Subcutaneous abdominal adipose tissue (tissue), 5 donors: ENCODE data around the gene BTF3.
"Not testable (repeated sequence)": the region's sequence is repeated elsewhere in the genome, so short reads cannot be mapped to it uniquely, and the experiment has no call there.

Experiments used
- H3K27ac ChIP-seq: one replicate; pipeline ENCODE4 v1.7.0; 2013; ENCODE audit warnings: low read depth, mild to moderate bottlenecking, inconsistent platforms, low read length, moderate library complexity
- H3K27me3 ChIP-seq, 5 donors: one replicate each; pipeline ENCODE4 v1.7.0; 2013; ENCODE audit warnings: low read length in 5 of 5, inconsistent platforms in 1 of 5; ENCODE audit not compliant: control insufficient read depth in 5 of 5, insufficient read depth in 4 of 5
- H3K36me3 ChIP-seq, 5 donors: one replicate each; pipeline ENCODE4 v1.7.0; 2013; ENCODE audit warnings: low read length in 5 of 5; ENCODE audit not compliant: control insufficient read depth in 5 of 5, insufficient read depth in 5 of 5
- H3K4me1 ChIP-seq, 5 donors: one replicate each; pipeline ENCODE4 v1.7.0; 2013; ENCODE audit warnings: low read length in 5 of 5, mild to moderate bottlenecking in 3 of 5, moderate library complexity in 1 of 5; ENCODE audit not compliant: control insufficient read depth in 5 of 5, insufficient read depth in 5 of 5
- H3K4me3 ChIP-seq, 5 donors: one replicate each; pipeline ENCODE4 v1.7.0; 2013; ENCODE audit warnings: low read length in 5 of 5, low read depth in 1 of 5
- H3K9ac ChIP-seq, 5 donors: one replicate each; pipeline ENCODE4 v1.7.0; 2013; ENCODE audit warnings: low read length in 5 of 5, mild to moderate bottlenecking in 4 of 5, moderate library complexity in 3 of 5
- H3K9me3 ChIP-seq, 5 donors: one replicate each; pipeline ENCODE4 v1.7.0; 2013; ENCODE audit warnings: low read length in 5 of 5; ENCODE audit not compliant: control insufficient read depth in 5 of 5
- donor health status: healthy.
- donor health status: healthy.
- donor health status: healthy.
- donor health status: healthy.
- donor health status: healthy.

BTF3 gene

DNA sequence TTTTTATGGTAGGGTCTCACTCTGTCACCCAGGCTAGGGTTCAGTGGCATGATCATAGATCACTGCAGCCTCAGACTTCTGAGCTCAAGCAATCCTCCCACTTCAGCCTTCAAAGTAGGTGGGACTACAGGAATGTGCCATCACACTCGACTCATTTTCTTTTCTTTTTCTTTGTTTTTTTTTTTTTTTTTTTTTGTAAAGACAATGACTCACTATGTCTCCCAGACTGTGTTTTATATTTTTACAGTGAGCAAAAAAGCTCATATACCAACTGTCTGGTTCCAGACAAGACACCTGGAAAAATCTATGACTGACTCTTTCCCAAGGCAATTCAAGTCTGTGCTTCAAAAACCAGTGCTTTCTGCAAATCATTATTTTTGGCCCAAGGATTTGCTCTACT lies 38.9 kb upstream of the BTF3 start:
- Histone ChIP-seq H3K36me3 (no peaks in the 10 kb centered on the region), H3K27ac (no peak overlapping the region), H3K27me3 (peaks cover 0 to 16% (median 1%) of the 10 kb centered on the region in 5 donors), H3K9ac (no peak overlapping the region), H3K4me1 (peaks cover 0 to 6% (median 5%) of the 10 kb centered on the region in 5 donors), H3K9me3 (no peaks in the 10 kb centered on the region), H3K4me3 (no peak overlapping the region)

DNA sequence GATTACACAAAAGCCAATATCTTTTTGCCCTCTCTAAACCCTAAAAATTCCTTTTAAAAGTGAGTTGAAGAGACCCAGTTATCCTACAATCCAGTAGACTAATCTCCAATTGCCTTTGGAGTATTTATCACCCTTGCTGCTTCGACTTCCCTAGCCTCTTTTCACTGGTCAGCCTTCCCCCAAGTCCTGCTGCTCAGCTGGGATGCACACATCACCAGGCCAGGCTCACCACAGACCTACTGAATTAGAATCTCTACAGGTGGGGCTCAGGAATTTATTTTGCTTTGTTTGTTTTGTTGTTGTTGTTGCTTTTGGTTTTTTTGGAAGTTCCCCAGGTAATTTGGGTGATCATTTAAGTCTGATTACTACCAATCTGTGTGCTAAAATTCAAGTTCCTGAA lies 38.1 kb upstream of the BTF3 start:
- Histone ChIP-seq H3K9me3 (no peaks in the 10 kb centered on the region), H3K4me1 (peaks cover 0 to 10% (median 5%) of the 10 kb centered on the region in 5 donors), H3K4me3 (no peak overlapping the region), H3K27ac (no peak overlapping the region), H3K27me3 (peaks cover 0 to 16% (median 0%) of the 10 kb centered on the region in 5 donors), H3K9ac (no peak overlapping the region), H3K36me3 (no peaks in the 10 kb centered on the region)

DNA sequence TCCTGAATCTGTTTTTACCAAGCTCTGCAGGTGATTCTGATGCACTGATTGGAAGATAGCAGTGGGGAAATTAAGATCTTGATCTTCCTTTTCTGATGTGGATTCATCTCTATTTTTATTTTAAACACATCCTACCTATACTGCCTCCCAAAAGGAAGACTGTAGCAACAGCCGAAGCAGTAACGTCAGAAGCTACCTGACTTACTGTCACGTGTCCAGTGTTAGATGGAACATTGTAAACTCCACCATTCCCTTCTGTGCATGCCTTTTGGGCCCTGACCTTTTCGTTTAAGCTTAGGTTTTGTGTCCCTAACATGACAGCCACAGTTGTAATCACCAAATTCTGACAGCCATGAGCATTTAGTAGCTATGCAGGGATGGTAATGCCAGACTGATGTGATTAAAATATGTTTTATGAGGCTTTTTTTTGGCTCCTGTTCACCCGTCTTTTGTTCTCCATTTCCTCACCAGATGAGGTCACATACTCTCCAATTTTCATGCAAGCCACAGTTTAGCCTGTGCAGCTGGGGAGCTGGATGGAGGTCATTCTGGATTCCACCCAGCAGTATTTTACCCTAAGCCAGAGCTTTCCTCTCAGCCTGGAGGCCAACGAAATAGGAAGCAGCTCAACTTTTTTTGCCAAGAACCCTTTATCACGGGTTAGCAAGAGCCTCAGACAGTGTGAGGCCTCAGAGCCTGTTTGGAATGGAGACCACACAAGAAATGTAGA lies 34.1 kb upstream of the BTF3 start:
- Histone ChIP-seq H3K9ac (no peak overlapping the region), H3K27ac (no peak overlapping the region), H3K4me3 (peak overlapping the region in 1 of 5 donors; percentile 13), H3K4me1 (peaks cover 0 to 10% (median 5%) of the 10 kb centered on the region in 5 donors), H3K36me3 (no peaks in the 10 kb centered on the region), H3K9me3 (no peaks in the 10 kb centered on the region), H3K27me3 (peaks cover 0 to 5% (median 0%) of the 10 kb centered on the region in 5 donors)

DNA sequence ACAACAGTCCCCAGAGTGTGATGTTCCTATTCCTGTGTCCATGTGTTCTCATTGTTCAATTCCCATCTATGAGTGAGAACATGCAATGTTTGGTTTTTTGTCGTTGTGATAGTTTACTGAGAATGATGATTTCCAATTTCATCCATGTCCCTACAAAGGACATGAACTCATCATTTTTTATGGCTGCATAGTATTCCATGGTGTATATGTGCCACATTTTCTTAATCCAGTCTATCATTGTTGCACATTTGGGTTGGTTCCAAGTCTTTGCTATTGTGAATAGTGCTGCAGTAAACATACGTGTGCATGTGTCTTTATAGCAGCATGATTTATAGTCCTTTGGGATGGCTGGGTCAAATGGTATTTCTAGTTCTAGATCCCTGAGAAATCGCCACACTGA lies 29.6 kb upstream of the BTF3 start:
- H3K4me1 ChIP-seq = peaks cover 0 to 10% (median 5%) of the 10 kb centered on the region in 5 donors
- not testable (repeated sequence) for H3K27ac ChIP-seq, H3K36me3 ChIP-seq, H3K9me3 ChIP-seq, H3K27me3 ChIP-seq, H3K4me3 ChIP-seq, H3K9ac ChIP-seq

DNA sequence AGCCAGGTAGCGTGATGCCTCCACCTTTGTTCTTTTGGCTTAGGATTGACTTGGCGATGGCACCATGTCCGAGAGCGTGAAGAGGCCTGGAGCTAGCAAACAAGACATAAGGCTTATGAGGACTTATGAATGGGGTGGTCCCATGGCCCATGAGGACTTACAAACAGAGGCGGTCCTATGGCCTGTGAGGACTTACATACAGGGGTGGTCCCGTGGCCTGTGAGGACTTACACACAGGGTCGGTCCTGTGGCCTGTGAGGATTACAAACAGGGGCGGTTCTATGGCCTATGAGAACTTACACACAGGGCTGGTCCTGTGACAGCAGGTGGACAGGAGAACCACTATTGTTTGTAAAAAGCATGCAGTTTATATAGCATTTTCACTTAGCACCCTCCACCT lies 28.4 kb upstream of the BTF3 start:
- no peaks in the 10 kb centered on the region for H3K9me3 ChIP-seq

DNA sequence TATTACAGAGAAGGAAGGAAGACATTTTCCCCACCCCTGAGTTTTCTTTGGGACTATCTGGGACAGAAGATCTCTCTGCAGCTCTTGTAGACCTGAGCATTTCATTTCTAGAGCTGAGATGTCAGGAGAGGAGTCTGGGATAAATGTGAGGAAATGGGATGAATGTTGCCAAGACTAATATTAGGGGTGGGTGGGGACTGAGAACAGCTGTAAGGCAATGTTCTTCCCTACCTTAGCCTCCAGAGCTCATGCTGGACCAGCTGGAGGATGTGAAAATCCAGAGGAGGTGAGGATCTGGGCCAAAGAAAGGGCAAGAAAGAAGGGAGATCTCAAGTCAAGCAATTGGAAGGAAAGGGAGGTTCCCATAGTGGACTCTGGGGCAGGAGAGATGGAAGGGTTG lies 26.6 kb upstream of the BTF3 start:
- no peak overlapping the region for H3K27ac ChIP-seq
- H3K9ac ChIP-seq = no peak overlapping the region
- H3K4me1 ChIP-seq = no peaks in the 10 kb centered on the region
- H3K27me3 ChIP-seq = peaks cover 0 to 2% (median 0%) of the 10 kb centered on the region in 5 donors
- no peak overlapping the region for H3K4me3 ChIP-seq
- no peaks in the 10 kb centered on the region for H3K9me3 ChIP-seq
- H3K36me3 ChIP-seq = no peaks in the 10 kb centered on the region

More for the DNA sequence above, 28.4 kb upstream of the BTF3 start:
- no peak overlapping the region for H3K9ac ChIP-seq
- no peak overlapping the region for H3K4me3 ChIP-seq
- peaks cover 0 to 2% (median 0%) of the 10 kb centered on the region in 5 donors for H3K27me3 ChIP-seq
- H3K4me1 ChIP-seq = no peaks in the 10 kb centered on the region
- no peak overlapping the region for H3K27ac ChIP-seq
- no peaks in the 10 kb centered on the region for H3K36me3 ChIP-seq

DNA sequence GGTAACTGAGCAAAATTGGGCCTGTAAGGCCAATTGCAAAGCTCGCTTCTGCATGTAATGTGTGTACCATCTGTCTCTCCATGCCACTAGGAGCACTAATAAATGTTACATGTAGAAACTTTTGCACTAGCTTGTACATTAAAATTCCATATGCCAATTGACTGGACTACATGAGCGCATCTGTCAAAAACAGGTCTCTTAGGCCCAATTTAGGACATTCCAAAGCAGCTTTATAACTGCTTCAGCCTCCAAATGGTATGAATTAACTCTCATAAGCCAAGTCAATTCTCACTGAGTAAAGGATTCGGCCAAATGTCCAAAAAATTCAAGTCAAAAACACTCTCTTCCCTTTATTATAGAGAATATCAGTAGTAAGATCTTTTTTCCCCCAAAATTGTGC lies 26.1 kb upstream of the BTF3 start:
- Histone ChIP-seq H3K27ac (no peak overlapping the region), H3K4me1 (no peaks in the 10 kb centered on the region), H3K4me3 (no peak overlapping the region), H3K9me3 (no peaks in the 10 kb centered on the region), H3K36me3 (no peaks in the 10 kb centered on the region), H3K27me3 (peaks cover 0 to 2% (median 0%) of the 10 kb centered on the region in 5 donors), H3K9ac (no peak overlapping the region)

DNA sequence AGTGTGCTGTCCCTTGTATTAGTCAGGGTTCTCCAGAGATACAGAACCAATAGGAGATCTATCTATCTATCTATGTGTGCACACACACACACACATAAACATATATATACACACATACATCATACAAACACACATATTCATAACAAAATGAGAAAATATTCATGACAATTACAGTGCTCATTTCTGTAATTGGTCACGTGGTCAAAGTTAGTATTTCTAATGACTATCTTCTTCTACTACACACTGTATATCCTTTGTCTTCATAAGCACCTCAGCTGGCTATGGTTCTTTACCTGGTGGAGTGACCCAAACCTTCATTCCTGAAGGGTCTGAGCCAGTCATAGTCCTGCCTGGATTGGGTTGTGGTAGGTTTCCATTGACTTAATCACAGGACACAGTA lies 17.7 kb upstream of the BTF3 start:
- no peak overlapping the region for H3K27ac ChIP-seq

DNA sequence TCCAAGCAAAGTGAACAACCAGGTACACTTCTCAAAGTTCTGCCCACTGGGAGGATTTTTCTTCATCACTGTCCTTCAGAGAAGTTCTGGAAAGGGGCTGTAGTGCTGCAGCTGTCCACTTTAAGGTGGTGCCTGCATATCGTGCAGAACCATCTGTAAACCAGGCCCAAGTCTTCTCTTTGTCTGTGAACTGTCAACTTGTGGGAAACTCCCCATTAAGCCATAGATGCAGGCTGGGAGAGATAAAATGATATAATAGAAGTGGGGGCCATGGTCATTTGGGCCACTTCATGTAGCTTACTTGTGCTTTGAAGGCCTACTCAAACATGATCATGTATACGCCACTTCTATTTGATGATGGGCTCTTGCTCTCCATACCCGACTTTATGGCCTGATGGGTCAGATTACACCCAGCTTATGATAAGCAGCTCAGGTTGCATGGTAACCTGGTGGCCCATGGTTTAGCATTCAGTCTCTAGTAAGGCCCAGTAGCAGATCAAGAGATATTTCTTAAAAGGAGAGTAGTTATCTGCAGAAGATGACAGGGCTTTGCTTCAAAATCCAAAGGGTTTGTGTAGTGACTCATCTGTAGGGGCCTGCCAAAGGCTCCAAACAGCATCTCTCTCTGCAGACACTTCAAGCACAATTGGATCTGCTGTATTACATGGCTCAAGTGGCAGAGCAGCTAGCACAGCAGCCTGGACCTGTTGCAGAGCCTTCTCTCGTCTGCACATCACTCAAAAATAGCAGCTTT lies 15.7 kb upstream of the BTF3 start:
- Histone ChIP-seq H3K36me3 (no peaks in the 10 kb centered on the region), H3K27ac (no peak overlapping the region), H3K4me1 (no peaks in the 10 kb centered on the region), H3K9me3 (no peaks in the 10 kb centered on the region), H3K9ac (no peak overlapping the region), H3K27me3 (no peaks in the 10 kb centered on the region), H3K4me3 (no peak overlapping the region)

More for the DNA sequence above, 17.7 kb upstream of the BTF3 start:
- no peak overlapping the region for H3K4me3 ChIP-seq
- H3K9me3 ChIP-seq = no peaks in the 10 kb centered on the region
- no peaks in the 10 kb centered on the region for H3K36me3 ChIP-seq
- H3K9ac ChIP-seq = no peak overlapping the region
- H3K4me1 ChIP-seq = no peaks in the 10 kb centered on the region
- H3K27me3 ChIP-seq = no peaks in the 10 kb centered on the region

DNA sequence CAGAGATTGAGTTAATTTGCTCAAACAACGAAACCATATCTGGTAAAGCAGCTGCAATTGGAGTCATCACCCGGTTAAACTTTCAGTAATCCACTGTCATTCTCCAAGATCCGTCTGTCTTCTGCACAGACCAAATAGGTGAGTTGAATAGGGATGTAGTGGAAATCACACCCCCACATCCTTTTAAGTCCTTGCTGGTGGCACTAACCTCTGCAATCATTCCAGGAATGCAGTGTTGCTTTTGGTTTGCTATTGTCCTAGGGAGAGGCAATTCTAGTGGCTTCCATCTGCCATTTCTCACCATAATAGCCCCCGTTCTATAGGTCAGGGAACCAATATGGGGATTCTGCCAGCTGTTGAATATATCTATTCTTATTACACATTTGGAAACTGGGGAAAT lies 14.6 kb upstream of the BTF3 start:
- no peak overlapping the region for H3K27ac ChIP-seq
- H3K9me3 ChIP-seq = no peaks in the 10 kb centered on the region
- H3K4me3 ChIP-seq = no peak overlapping the region
- H3K9ac ChIP-seq = no peak overlapping the region
- no peaks in the 10 kb centered on the region for H3K27me3 ChIP-seq
- H3K36me3 ChIP-seq = no peaks in the 10 kb centered on the region
- no peaks in the 10 kb centered on the region for H3K4me1 ChIP-seq
